Bronchial epithelial cell (primary cell): ENCODE measurements around the gene ACOXL. TPM values are rescaled to one million over a fixed set of nuclear protein-coding genes. Genes with fewer than 3 reads are reported as not detected.

ENCODE experiments used
- DNase-seq: peaks from one replicate; pipeline ENCODE4 v3.0.0-alpha.2; 2010; ENCODE audit warnings: low read depth
- FAIRE-seq: peaks from 2 replicates; lab custom pipeline; 2011; peaks lifted over from hg19 to GRCh38; lab: Jason Lieb, UNC
- H3K27me3 ChIP-seq: 2 replicates; pipeline ENCODE4 v1.5.1; 2011; ENCODE audit warnings: low read length; ENCODE audit not compliant: control insufficient read depth, insufficient read depth
- H3K36me3 ChIP-seq: 2 replicates; pipeline ENCODE4 v1.5.1; 2011; ENCODE audit warnings: low read length; ENCODE audit not compliant: control insufficient read depth, insufficient read depth
- H3K4me3 ChIP-seq: 2 replicates; pipeline ENCODE4 v1.5.1; 2011; ENCODE audit warnings: mild to moderate bottlenecking, low read depth, low read length, control low read depth
- CTCF ChIP-seq: IDR thresholded peaks from 2 replicates; pipeline ENCODE4 v1.5.1; 2011; ENCODE audit warnings: mild to moderate bottlenecking, moderate library complexity, low read length, control low read depth, inconsistent platforms; ENCODE audit not compliant: insufficient read depth, severe bottlenecking
- total RNA-seq: library from RNA; depleted of rRNA; stranded (reverse); fragments of >200 nt; gene quantifications from 2 replicates; pipeline ENCODE4 v1.2.1, GENCODE V29; 2014

Gene ACOXL
- total RNA-seq, 1 donor from 2014 or later, result not detected

GRCh38 chr2:110874453-110875383 lies 142.3 kb downstream of the ACOXL start:
- no peak for TF ChIP-seq CTCF
- H3K4me3 ChIP-seq, result no peak overlapping the region
- DNase-seq, result no peak
- H3K36me3 ChIP-seq, result no peaks in the 10 kb centered on the region
- no peaks in the 10 kb centered on the region for H3K27me3 ChIP-seq
- no peak for FAIRE-seq

- DNase-seq, result no peak
- no peak for TF ChIP-seq CTCF
- peak; percentile 83 for FAIRE-seq
- H3K36me3 ChIP-seq, result no peaks in the 10 kb centered on the region
- H3K27me3 ChIP-seq, result no peaks in the 10 kb centered on the region
- no peak overlapping the region for H3K4me3 ChIP-seq
These were observed 143.0 kb downstream of the ACOXL start for GRCh38 chr2:110875384-110875725.

- no peak overlapping the region for H3K4me3 ChIP-seq
- TF ChIP-seq CTCF, result no peak
- no peaks in the 10 kb centered on the region for H3K36me3 ChIP-seq
- FAIRE-seq (no peak), DNase-seq (no peak)
- no peaks in the 10 kb centered on the region for H3K27me3 ChIP-seq
These were observed 144.0 kb downstream of the ACOXL start for GRCh38 chr2:110876167-110876999.

- Histone ChIP-seq H3K27me3 (no peaks in the 10 kb centered on the region), H3K4me3 (no peak overlapping the region), H3K36me3 (no peaks in the 10 kb centered on the region)
- no peak for FAIRE-seq
- no peak for DNase-seq
- TF ChIP-seq CTCF, result no peak
These were observed 144.9 kb downstream of the ACOXL start for GRCh38 chr2:110877031-110877827.

DNA sequence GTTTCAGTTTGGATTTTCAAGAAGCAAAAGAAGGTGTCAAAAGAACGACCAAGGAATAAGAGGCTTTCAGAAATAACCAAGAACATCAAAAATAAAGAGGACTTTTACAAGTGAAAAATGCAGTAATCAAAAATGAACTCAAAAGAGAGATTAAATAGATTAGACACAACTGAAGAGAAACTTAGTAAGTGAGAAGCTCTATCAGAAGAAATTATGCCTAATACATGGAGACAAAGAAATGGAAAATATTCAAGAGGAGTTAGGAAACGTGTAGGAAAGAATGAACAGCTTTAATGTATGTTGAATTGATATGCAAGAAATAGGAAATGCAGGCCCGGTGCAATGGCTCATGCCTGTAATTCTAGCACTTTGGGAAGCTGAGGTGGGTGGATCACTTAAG lies 145.8 kb downstream of the ACOXL start:
- Histone ChIP-seq H3K4me3 (no peak overlapping the region), H3K27me3 (no peaks in the 10 kb centered on the region), H3K36me3 (no peaks in the 10 kb centered on the region)
- no peak for DNase-seq
- TF ChIP-seq CTCF, result no peak
- no peak for FAIRE-seq
